ENCODE measurements around the gene VSIR.

VSIR gene

GRCh38 chr10:71807557-71808510, 34.5 kb upstream of the VSIR start:
- no peak for DNase-seq
- in situ Hi-C loops (cut with MboI; ENCODE audit: low pct_unique_long_range_greater_than_20kb, low sequenced_read_pairs): no loop called here

- in situ Hi-C loops (cut with MboI; ENCODE audit: low pct_unique_long_range_greater_than_20kb, low sequenced_read_pairs): no loop called here
These were observed 33.6 kb upstream of the VSIR start for GRCh38 chr10:71806704-71807556.

GRCh38 chr10:71805776-71806703, 32.7 kb upstream of the VSIR start:
- DNase-seq: no peak
- in situ Hi-C loops (cut with MboI; ENCODE audit: low pct_unique_long_range_greater_than_20kb, low sequenced_read_pairs): no loop called here

More at GRCh38 chr10:71806704-71807556, 33.6 kb upstream of the VSIR start:
- DNase-seq: no peak

- DNase-seq: peak; percentile 96
- in situ Hi-C loops (cut with MboI; ENCODE audit: low pct_unique_long_range_greater_than_20kb, low sequenced_read_pairs): no loop called here
These were observed 30.8 kb upstream of the VSIR start for GRCh38 chr10:71804077-71804476.

GRCh38 chr10:71802715-71803488, 29.6 kb upstream of the VSIR start:
- no peak for DNase-seq
- in situ Hi-C loops (cut with MboI; ENCODE audit: low pct_unique_long_range_greater_than_20kb, low sequenced_read_pairs): no loop called here

GRCh38 chr10:71802235-71802634, 28.9 kb upstream of the VSIR start:
- in situ Hi-C loops (cut with MboI; ENCODE audit: low pct_unique_long_range_greater_than_20kb, low sequenced_read_pairs): no loop called here
- DNase-seq: no peak

- DNase-seq: peak; percentile 80
- in situ Hi-C loops (cut with MboI; ENCODE audit: low pct_unique_long_range_greater_than_20kb, low sequenced_read_pairs): no loop called here
These were observed 28.0 kb upstream of the VSIR start for GRCh38 chr10:71801361-71801760.

GRCh38 chr10:71799608-71800453, 26.5 kb upstream of the VSIR start:
- DNase-seq: no peak
- in situ Hi-C loops (cut with MboI; ENCODE audit: low pct_unique_long_range_greater_than_20kb, low sequenced_read_pairs): no loop called here

- no peak for DNase-seq
- in situ Hi-C loops (cut with MboI; ENCODE audit: low pct_unique_long_range_greater_than_20kb, low sequenced_read_pairs): no loop called here
These were observed 25.8 kb upstream of the VSIR start for GRCh38 chr10:71799112-71799511.

GRCh38 chr10:71798308-71798624, 24.9 kb upstream of the VSIR start:
- in situ Hi-C loops (cut with MboI; ENCODE audit: low pct_unique_long_range_greater_than_20kb, low sequenced_read_pairs): no loop called here
- DNase-seq: no peak

- in situ Hi-C loops (cut with MboI; ENCODE audit: low pct_unique_long_range_greater_than_20kb, low sequenced_read_pairs): no loop called here
- peak; percentile 94 for DNase-seq
These were observed 24.4 kb upstream of the VSIR start for GRCh38 chr10:71797533-71798307.

- no peak for DNase-seq
- in situ Hi-C loops (cut with MboI; ENCODE audit: low pct_unique_long_range_greater_than_20kb, low sequenced_read_pairs): no loop called here
These were observed 23.6 kb upstream of the VSIR start for GRCh38 chr10:71796749-71797405.

- in situ Hi-C loops (cut with MboI; ENCODE audit: low pct_unique_long_range_greater_than_20kb, low sequenced_read_pairs): no loop called here
These were observed 21.9 kb upstream of the VSIR start for GRCh38 chr10:71795248-71795647.

GRCh38 chr10:71790749-71791440, 17.6 kb upstream of the VSIR start:
- peak; percentile 44 for DNase-seq
- in situ Hi-C loops (cut with MboI; ENCODE audit: low pct_unique_long_range_greater_than_20kb, low sequenced_read_pairs): no loop called here

More at GRCh38 chr10:71795248-71795647, 21.9 kb upstream of the VSIR start:
- peak; percentile 61 for DNase-seq

GRCh38 chr10:71789871-71790270, 16.6 kb upstream of the VSIR start:
- in situ Hi-C loops (cut with MboI; ENCODE audit: low pct_unique_long_range_greater_than_20kb, low sequenced_read_pairs): no loop called here
- no peak for DNase-seq

GRCh38 chr10:71788954-71789353, 15.6 kb upstream of the VSIR start:
- in situ Hi-C loops (cut with MboI; ENCODE audit: low pct_unique_long_range_greater_than_20kb, low sequenced_read_pairs): no loop called here
- DNase-seq: no peak

Data from KBM-7 (cell line).